B cell (primary cell): ENCODE results near the gene DTHD1. TPM values are rescaled to one million over a fixed set of nuclear protein-coding genes. Genes with fewer than 3 reads are reported as not detected.

Experiments
- ATAC-seq: fragments of 200-7000 bp; cut with Tn5 transposase; one replicate; pipeline ENCODE4 v1.10.0; 2021; ENCODE audit warnings: low read depth, mild to moderate bottlenecking, moderate number of reproducible peaks, moderate library complexity
- CTCF ChIA-PET: fragments of 350-600 bp; sonication (Branson Sonifier 250); formaldehyde crosslinking; loops from one replicate; lab custom pipeline; 2021; ENCODE audit warnings: antibody characterized with exemption, inconsistent platforms; lab: Charles Lee
- POLR2A ChIA-PET: fragments of 350-600 bp; sonication (Branson Sonifier 250); formaldehyde crosslinking; loops from one replicate; lab custom pipeline; 2021; ENCODE audit warnings: antibody characterized with exemption; lab: Charles Lee
- DNase-seq: peaks from one replicate; pipeline ENCODE4 v3.0.0; 2013
- H2AFZ ChIP-seq: 2 replicates; pipeline ENCODE4 v1.6.1; 2012; ENCODE audit warnings: mild to moderate bottlenecking, low read depth, low read length; ENCODE audit not compliant: insufficient read depth, poor library complexity, severe bottlenecking
- H3K27ac ChIP-seq, 2 donors: 1 replicate in 1 of 2; 2 replicates in 1 of 2; pipeline ENCODE4 v1.5.1; 2012 to 2013; ENCODE audit warnings: low read length in 2 of 2, mild to moderate bottlenecking in 2 of 2, moderate library complexity in 1 of 2
- H3K27me3 ChIP-seq, 4 experiments: fragments of 200-600 bp in 1 of 4; sonication (generic) in 1 of 4; replicated peaks in 1 of 4; 1 replicate in 2 of 4; 2 replicates in 2 of 4; pipeline versions ENCODE4 v1.6.1 to v1.7.0; 2013 to 2016; ENCODE audit warnings: low read length in 3 of 4, mild to moderate bottlenecking in 2 of 4, mixed read lengths in 1 of 4, moderate library complexity in 1 of 4; ENCODE audit not compliant: insufficient read depth in 4 of 4, control insufficient read depth in 3 of 4; ENCODE audit errors: control extremely low read depth in 1 of 4
- H3K36me3 ChIP-seq, 2 experiments: replicated peaks in 1 of 2; 1 replicate in 1 of 2; 2 replicates in 1 of 2; pipeline versions ENCODE4 v1.6.1 to v1.7.1; 2013; ENCODE audit warnings: low read length in 1 of 2; ENCODE audit not compliant: insufficient read depth in 2 of 2, control insufficient read depth in 1 of 2; ENCODE audit errors: control extremely low read depth in 1 of 2, extremely low read depth in 1 of 2
- H3K4me1 ChIP-seq, 2 donors: fragments of 200-600 bp in 1 of 2; sonication (generic) in 1 of 2; 1 replicate in 1 of 2; 2 replicates in 1 of 2; pipeline versions ENCODE4 v1.5.1 to v1.6.1; 2013 to 2017; ENCODE audit warnings: low read length in 2 of 2; ENCODE audit not compliant: control insufficient read depth in 2 of 2, insufficient read depth in 2 of 2
- H3K4me2 ChIP-seq: replicated peaks from 2 replicates; pipeline ENCODE3; 2012; ENCODE audit warnings: mild to moderate bottlenecking, low read depth, low read length; ENCODE audit not compliant: poor library complexity, severe bottlenecking
- H3K4me3 ChIP-seq, 5 experiments: fragments of 200-600 bp in 1 of 5; sonication (generic) in 1 of 5; 1 replicate in 3 of 5; 2 replicates in 2 of 5; pipeline versions ENCODE4 v1.5.1 to v1.7.0; 2011 to 2016; ENCODE audit warnings: low read length in 4 of 5, mild to moderate bottlenecking in 4 of 5, low read depth in 2 of 5, control low read depth in 1 of 5, moderate library complexity in 1 of 5; ENCODE audit not compliant: insufficient read depth in 1 of 5; ENCODE audit errors: control extremely low read depth in 1 of 5, extremely low read depth in 1 of 5
- H3K79me2 ChIP-seq: fragments of 200-600 bp; sonication (generic); one replicate; pipeline ENCODE4 v1.6.0; 2016; ENCODE audit warnings: low read length; ENCODE audit not compliant: control insufficient read depth, insufficient read depth
- H3K9ac ChIP-seq: fragments of 200-600 bp; sonication (generic); 2 replicates; pipeline ENCODE4 v1.6.1; 2017; ENCODE audit warnings: mild to moderate bottlenecking, low read length, moderate library complexity
- H3K9me3 ChIP-seq, 3 donors: one replicate each; pipeline versions ENCODE4 v1.6.1 to v1.7.1; 2013; ENCODE audit warnings: low read length in 2 of 3; ENCODE audit not compliant: control insufficient read depth in 2 of 3, insufficient read depth in 1 of 3; ENCODE audit errors: control extremely low read depth in 1 of 3
- H4K20me1 ChIP-seq: 2 replicates; pipeline ENCODE4 v1.6.0; 2012; ENCODE audit warnings: mild to moderate bottlenecking, low read length; ENCODE audit not compliant: insufficient read depth, control insufficient read depth, poor library complexity, severe bottlenecking
- H3K27ac Mint-ChIP-seq: one replicate; pipeline ENCODE4 v1.8.0; 2021; ENCODE audit warnings: mixed read lengths
- H3K27me3 Mint-ChIP-seq: one replicate; pipeline ENCODE4 v1.8.0; 2021; ENCODE audit warnings: mixed read lengths
- H3K4me1 Mint-ChIP-seq: one replicate; pipeline ENCODE4 v1.8.0; 2021; ENCODE audit warnings: mixed read lengths
- H3K4me3 Mint-ChIP-seq: one replicate; pipeline ENCODE4 v1.8.0; 2021; ENCODE audit warnings: mixed read lengths
- H3K9me3 Mint-ChIP-seq: one replicate; pipeline ENCODE4 v1.8.0; 2022; ENCODE audit warnings: mixed read lengths; ENCODE audit not compliant: insufficient read depth
- EZH2 ChIP-seq: IDR thresholded peaks from 2 replicates; pipeline ENCODE4 v1.6.1; 2012; ENCODE audit warnings: borderline replicate concordance, low read depth, mild to moderate bottlenecking, moderate library complexity, low read length; ENCODE audit not compliant: insufficient read depth, poor library complexity, severe bottlenecking
- WGBS: methylation state at CpG from one replicate; pipeline ENCODE4 v1.1.5; 2013; ENCODE audit warnings: missing lambda C conversion rate; ENCODE audit not compliant: insufficient coverage; 5-methylcytosine and 5-hydroxymethylcytosine counted together
- intact Hi-C: fragments of 100-400 bp; cut with micrococcal nuclease; formaldehyde crosslinking; loops from one replicate; pipeline ENCODE4 v1.10.0; 2022
- polyA plus RNA-seq: library from polyadenylated mRNA; depleted of rRNA; stranded (reverse); fragments of >200 nt; gene quantifications from 2 replicates; pipeline ENCODE4 v1.2.3, GENCODE V29; 2012
- total RNA-seq, 2 donors: library from RNA; stranded (reverse); fragments of 120-200 nt in 1 of 2; gene quantifications; 1 replicate in 1 of 2; 2 replicates in 1 of 2; pipeline versions ENCODE4 v1.2.3 to v1.2.4, GENCODE V29; 2013 to 2022
- TF ChIP-seq, protein P1 (sequence below): fragments of 200-600 bp; IDR thresholded peaks from one replicate; pipeline ENCODE4 v1.8.0; 2022; ENCODE audit warnings: antibody characterized with exemption, mild to moderate bottlenecking

Gene DTHD1
- total and polyA plus RNA-seq, 2 donors (not counting 1 experiment from before 2014, with no cell fraction given): 0.04 TPM; not detected in 1

DNA sequence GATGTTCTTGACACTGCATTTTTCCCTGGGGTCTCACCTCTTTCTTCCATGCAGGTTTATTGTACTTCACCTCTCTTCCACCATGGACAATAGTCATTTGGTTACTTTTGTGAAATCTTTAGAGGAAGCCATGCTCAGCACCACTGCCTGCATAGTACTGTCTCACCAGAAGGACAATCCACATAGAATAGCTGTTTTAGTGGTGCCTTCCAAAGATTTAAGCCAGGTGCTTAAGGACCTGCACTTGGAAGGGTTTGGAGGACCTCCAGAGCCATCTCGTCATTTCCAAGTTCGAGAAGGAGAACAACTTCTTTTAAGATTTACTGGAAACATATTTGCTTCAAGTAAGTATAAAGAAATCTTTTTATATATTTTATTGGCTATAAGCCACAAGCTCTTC, 26.7 kb downstream of the DTHD1 start:
- H3K27me3 Mint-ChIP-seq: no peaks in the 10 kb centered on the region
- TF ChIP-seq, protein P1, sequence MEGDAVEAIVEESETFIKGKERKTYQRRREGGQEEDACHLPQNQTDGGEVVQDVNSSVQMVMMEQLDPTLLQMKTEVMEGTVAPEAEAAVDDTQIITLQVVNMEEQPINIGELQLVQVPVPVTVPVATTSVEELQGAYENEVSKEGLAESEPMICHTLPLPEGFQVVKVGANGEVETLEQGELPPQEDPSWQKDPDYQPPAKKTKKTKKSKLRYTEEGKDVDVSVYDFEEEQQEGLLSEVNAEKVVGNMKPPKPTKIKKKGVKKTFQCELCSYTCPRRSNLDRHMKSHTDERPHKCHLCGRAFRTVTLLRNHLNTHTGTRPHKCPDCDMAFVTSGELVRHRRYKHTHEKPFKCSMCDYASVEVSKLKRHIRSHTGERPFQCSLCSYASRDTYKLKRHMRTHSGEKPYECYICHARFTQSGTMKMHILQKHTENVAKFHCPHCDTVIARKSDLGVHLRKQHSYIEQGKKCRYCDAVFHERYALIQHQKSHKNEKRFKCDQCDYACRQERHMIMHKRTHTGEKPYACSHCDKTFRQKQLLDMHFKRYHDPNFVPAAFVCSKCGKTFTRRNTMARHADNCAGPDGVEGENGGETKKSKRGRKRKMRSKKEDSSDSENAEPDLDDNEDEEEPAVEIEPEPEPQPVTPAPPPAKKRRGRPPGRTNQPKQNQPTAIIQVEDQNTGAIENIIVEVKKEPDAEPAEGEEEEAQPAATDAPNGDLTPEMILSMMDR: no peak
- no peak for TF ChIP-seq EZH2
- DNase-seq (no peak), ATAC-seq (no peak)
- Histone ChIP-seq H3K9me3 (no peaks in the 10 kb centered on the region), H2AFZ (no peak overlapping the region), H3K79me2 (no peaks in the 10 kb centered on the region), H3K27me3 (no peaks in the 10 kb centered on the region), H3K27ac (no peak overlapping the region), H3K4me3 (no peak overlapping the region), H3K9ac (no peak overlapping the region), H3K4me1 (peaks cover 24 to 55% of the 10 kb centered on the region in 2 donors), H3K36me3 (no peaks in the 10 kb centered on the region), H4K20me1 (no peaks in the 10 kb centered on the region), H3K4me2 (no peak overlapping the region)
- peaks cover 74% of the 10 kb centered on the region for H3K4me1 Mint-ChIP-seq
- H3K4me3 Mint-ChIP-seq: no peak overlapping the region
- intact Hi-C loops: no loop called here
- ChIA-PET POLR2A (no interaction called here), CTCF (interaction anchor here (1.3 kb wide), 1 partner anchor 42 kb away, joined by 4 read pairs; no protein-coding TSS in a partner anchor)
- no peak overlapping the region for H3K27ac Mint-ChIP-seq
- no peaks in the 10 kb centered on the region for H3K9me3 Mint-ChIP-seq
- WGBS: no CpG with 5 or more reads among the region's 2 CpGs

GRCh38 chr4:36310216-36310615, 28.8 kb downstream of the DTHD1 start:
- Mint-ChIP-seq H3K27ac (peak overlapping the region; percentile 17), H3K4me1 (peaks cover 74% of the 10 kb centered on the region), H3K9me3 (no peaks in the 10 kb centered on the region), H3K4me3 (peak overlapping the region; percentile 55), H3K27me3 (no peaks in the 10 kb centered on the region)
- Histone ChIP-seq H3K9ac (no peak overlapping the region), H4K20me1 (no peaks in the 10 kb centered on the region), H2AFZ (peak overlapping the region; percentile 36), H3K4me3 (peak overlapping the region in 1 of 5 experiments; percentile 40), H3K9me3 (no peaks in the 10 kb centered on the region), H3K27me3 (no peaks in the 10 kb centered on the region), H3K36me3 (no peaks in the 10 kb centered on the region), H3K79me2 (no peaks in the 10 kb centered on the region), H3K4me2 (peak overlapping the region; percentile 63), H3K4me1 (peaks cover 27 to 55% of the 10 kb centered on the region in 2 donors), H3K27ac (peak overlapping the region in 1 of 2 donors; percentile 5)
- ChIA-PET CTCF (interaction anchor here (0.5 to 1.0 kb wide), 2 partner anchors 17 to 108 kb away, joined by 3 read pairs; no protein-coding TSS in a partner anchor), POLR2A (interaction anchor here (1.8 kb wide), 1 partner anchor 15 kb away, joined by 7 read pairs; no protein-coding TSS in a partner anchor)
- DNase-seq (peak; percentile 33), ATAC-seq (no peak)
- no CpG with 5 or more reads among the region's 4 CpGs for WGBS
- intact Hi-C loops: loop anchor here (2.0 to 5.0 kb wide), 2 partner anchors 15 to 37 kb away; no protein-coding TSS in a partner anchor
- TF ChIP-seq, protein P1: no peak
- no peak for TF ChIP-seq EZH2
